Omental fat pad (tissue), 4 donors: Measurements from ENCODE around the gene LRWD1. TPM values are rescaled to one million over a fixed set of nuclear protein-coding genes. Genes with fewer than 3 reads are reported as not detected.
"Not testable (repeated sequence)": the region's sequence is repeated elsewhere in the genome, so short reads cannot be mapped to it uniquely, and the experiment has no call there.

ENCODE experiments used
- ATAC-seq: fragments of 150-250 bp; one replicate; pipeline ENCODE4 v1.9.1; 2016; ENCODE audit warnings: mild to moderate bottlenecking, moderate library complexity; ENCODE audit not compliant: low FRiP score
- DNase-seq: peaks from one replicate; pipeline ENCODE4 v3.0.0-alpha.2; 2019; ENCODE audit warnings: low spot score
- total RNA-seq, 4 donors: library from RNA; depleted of rRNA; stranded (reverse); fragments of >200 nt; gene quantifications; one replicate each; pipeline ENCODE4 v1.1.0, GENCODE V29; 2016

The LRWD1 gene
- total RNA-seq, 4 donors from 2014 or later = 9.8 to 19.3 (median 11.4) TPM

GRCh38 chr7:102503141-102503540, 38.4 kb downstream of the LRWD1 start:
- not testable (repeated sequence) for DNase-seq, ATAC-seq

GRCh38 chr7:102505298-102506185, 40.8 kb downstream of the LRWD1 start:
- peak; percentile 61 for ATAC-seq
- DNase-seq = not testable (repeated sequence)

GRCh38 chr7:102507410-102508088, 42.8 kb downstream of the LRWD1 start:
- DNase-seq = peak; percentile 20
- ATAC-seq = not testable (repeated sequence)

GRCh38 chr7:102510575-102510974, 45.8 kb downstream of the LRWD1 start:
- ATAC-seq, DNase-seq: not testable (repeated sequence)

GRCh38 chr7:102511860-102512522, 47.2 kb downstream of the LRWD1 start:
- DNase-seq = not testable (repeated sequence)
- ATAC-seq = peak; percentile 71

GRCh38 chr7:102512642-102513221, 47.9 kb downstream of the LRWD1 start:
- DNase-seq (peak; percentile 17), ATAC-seq (peak; percentile 12)

GRCh38 chr7:102514881-102515721, 50.3 kb downstream of the LRWD1 start:
- not testable (repeated sequence) for DNase-seq, ATAC-seq

- not testable (repeated sequence) for ATAC-seq, DNase-seq
These were observed 51.1 kb downstream of the LRWD1 start for GRCh38 chr7:102515889-102516288.

GRCh38 chr7:102516951-102517350, 52.2 kb downstream of the LRWD1 start:
- DNase-seq, ATAC-seq: not testable (repeated sequence)

GRCh38 chr7:102517550-102518147, 52.9 kb downstream of the LRWD1 start, which contains the start of gene RASA4B:
Gene RASA4B, minus strand, starts transcription at chr7:102517777. Its CDS starts 67 bp downstream, at chr7:102517710.
- peak; percentile 92 for ATAC-seq
- DNase-seq = not testable (repeated sequence)

GRCh38 chr7:102520797-102521196, 56.0 kb downstream of the LRWD1 start:
- DNase-seq, ATAC-seq: not testable (repeated sequence)

Other genes with a start within 250 kb of the LRWD1 start
- 10 to 100 TPM in 1 of 4 donors, 1 to 10 TPM in 3; 2.8 to 21.3 (median 6.3) TPM for gene SH2B2, start 178.1 kb upstream of the LRWD1 start, total RNA-seq
- gene SPDYE6, start 108.5 kb upstream of the LRWD1 start, total RNA-seq = not detected
- 10 to 100 TPM; 15.6 to 29.9 (median 20.2) TPM for gene PRKRIP1, start 68.6 kb upstream of the LRWD1 start, total RNA-seq
- gene ORAI2, start 31.4 kb upstream of the LRWD1 start, total RNA-seq = 10 to 100 TPM; 11.4 to 31.6 (median 26.6) TPM
- gene ALKBH4, start 121 bp upstream of the LRWD1 start, total RNA-seq = 10 to 100 TPM in 2 of 4 donors, 1 to 10 TPM in 2; 7.9 to 12.6 (median 9.7) TPM
- 10 to 100 TPM; 15.4 to 26.6 (median 18.3) TPM for gene POLR2J, start 13.9 kb downstream of the LRWD1 start, total RNA-seq
- 1 to 10 TPM; 5.0 to 9.1 (median 6.7) TPM for gene RASA4B, start 52.8 kb downstream of the LRWD1 start, total RNA-seq
- gene UPK3BL2, start 78.7 kb downstream of the LRWD1 start, total RNA-seq = 10 to 100 TPM in 1 of 4 donors, 1 to 10 TPM in 3; 1.6 to 11.7 (median 5.6) TPM
- gene SPDYE2, start 86.2 kb downstream of the LRWD1 start, total RNA-seq = not detected
- gene POLR2J3, start 107.6 kb downstream of the LRWD1 start, total RNA-seq = 10 to 100 TPM; 20.5 to 30.7 (median 25.6) TPM
- 10 to 100 TPM; 13.9 to 56.0 (median 25.5) TPM for gene RASA4, start 151.8 kb downstream of the LRWD1 start, total RNA-seq
- 10 to 100 TPM; 13.6 to 32.0 (median 26.2) TPM for gene UPK3BL1, start 177.8 kb downstream of the LRWD1 start, total RNA-seq
- gene SPDYE2B, start 185.3 kb downstream of the LRWD1 start, total RNA-seq = not detected
- gene POLR2J2, start 206.7 kb downstream of the LRWD1 start, total RNA-seq = 1 to 10 TPM; 1.9 to 7.0 (median 3.3) TPM